Body of pancreas (tissue), 4 donors: ENCODE measurements around the gene NOTCH4.

ENCODE experiments used
- CTCF ChIP-seq, 7 experiments: fragments of 450-650 bp in 4 of 7; fragments of 200-600 bp in 3 of 7; sonication (generic) in 3 of 7; IDR thresholded peaks; one replicate each; pipeline ENCODE4 v1.5.1; 2016 to 2019; ENCODE audit warnings: antibody characterized with exemption in 7 of 7
- POLR2A ChIP-seq, 3 donors: fragments of 450-650 bp; IDR thresholded peaks; one replicate each; pipeline ENCODE4 v1.6.1; 2016; ENCODE audit warnings: antibody characterized with exemption in 3 of 3, mild to moderate bottlenecking in 2 of 3

- no peak for TF ChIP-seq CTCF (IDR thresholded peaks at IDR 0.05)
- TF ChIP-seq POLR2A (IDR thresholded peaks at IDR 0.05), result no peak
Measured at GRCh38 chr6:32184084-32184640, 39.7 kb downstream of the NOTCH4 start, which contains the start of gene AGER.
